Breast epithelium (tissue), 3 donors: ENCODE measurements around the gene MBTPS1.

Source experiments
- CTCF ChIP-seq, 3 donors: fragments of 450-650 bp; IDR thresholded peaks; one replicate each; pipeline ENCODE4 v1.5.1; 2016 to 2017; ENCODE audit warnings: antibody characterized with exemption in 3 of 3, mild to moderate bottlenecking in 3 of 3, moderate library complexity in 3 of 3
- POLR2A ChIP-seq: fragments of 450-650 bp; IDR thresholded peaks from one replicate; pipeline ENCODE4 v1.6.1; 2016; ENCODE audit warnings: antibody characterized with exemption, mild to moderate bottlenecking, moderate library complexity

GRCh38 chr16:84074721-84075120 lies 42.0 kb downstream of the MBTPS1 start:
- TF ChIP-seq POLR2A (no peak), CTCF (IDR thresholded peaks at IDR 0.05) (no peak)
